A204.1 (cell line): ENCODE data around the gene SLC25A34.

Experiments used
- FAIRE-seq: peaks from 2 replicates; lab custom pipeline; 2012; peaks lifted over from hg19 to GRCh38; lab: Jason Lieb, UNC

Gene SLC25A34

GRCh38 chr1:15775706-15776105 is 39.6 kb downstream of the SLC25A34 start:
- no peak for FAIRE-seq

- FAIRE-seq, result no peak
Measured at GRCh38 chr1:15777909-15778707, 42.0 kb downstream of the SLC25A34 start.

- FAIRE-seq, result no peak
Measured at GRCh38 chr1:15785683-15786082, 49.6 kb downstream of the SLC25A34 start.

- no peak for FAIRE-seq
Measured at GRCh38 chr1:15786581-15786980, 50.5 kb downstream of the SLC25A34 start.

GRCh38 chr1:15788624-15789301 is 52.7 kb downstream of the SLC25A34 start:
- FAIRE-seq, result no peak
